DND-41 (cell line): Measurements from ENCODE around the gene MAP2K5.
A peak's percentile ranks its signal among the peaks of the same experiment; 100 is the strongest.

Experiments used
- ATAC-seq: fragments of 200-7000 bp; cut with Tn5 transposase; 3 replicates; pipeline ENCODE4 v1.9.1; 2021; ENCODE audit warnings: low read depth; ENCODE audit not compliant: insufficient read depth
- DNase-seq: peaks from one replicate; pipeline ENCODE4 v3.0.0-alpha.2; 2020
- H2AFZ ChIP-seq: 2 replicates; pipeline ENCODE4 v1.6.0; 2012; ENCODE audit warnings: low read depth, low read length
- H3K27ac ChIP-seq: 2 replicates; pipeline ENCODE4 v1.5.1; 2012; ENCODE audit warnings: low read length, inconsistent platforms
- H3K27me3 ChIP-seq: fragments of 200-600 bp; sonication (generic); 2 replicates; pipeline ENCODE4 v1.6.0; 2012; ENCODE audit warnings: low read length, mild to moderate bottlenecking, inconsistent platforms; ENCODE audit not compliant: insufficient read depth, poor library complexity
- H3K36me3 ChIP-seq: 2 replicates; pipeline ENCODE4 v1.5.1; 2012; ENCODE audit warnings: low read length, inconsistent platforms; ENCODE audit not compliant: insufficient read depth
- H3K4me1 ChIP-seq: 2 replicates; pipeline ENCODE4 v1.5.1; 2012; ENCODE audit warnings: mild to moderate bottlenecking, low read length; ENCODE audit not compliant: insufficient read depth
- H3K4me2 ChIP-seq: 2 replicates; pipeline ENCODE4 v1.6.0; 2012; ENCODE audit warnings: mild to moderate bottlenecking, moderate library complexity, low read length, inconsistent platforms; ENCODE audit not compliant: insufficient read depth
- H3K4me3 ChIP-seq, 2 experiments: fragments of 200-600 bp in 1 of 2; shearing (Covaris generic) in 1 of 2; 2 replicates each; pipeline ENCODE4 v1.5.1; 2012 to 2016; ENCODE audit warnings: inconsistent platforms in 2 of 2, low read length in 2 of 2, mild to moderate bottlenecking in 2 of 2, low read depth in 1 of 2, moderate library complexity in 1 of 2
- H3K79me2 ChIP-seq: 2 replicates; pipeline ENCODE4 v1.6.0; 2012; ENCODE audit warnings: low read length, inconsistent platforms; ENCODE audit not compliant: insufficient read depth
- H3K9ac ChIP-seq: 2 replicates; pipeline ENCODE4 v1.6.0; 2012; ENCODE audit warnings: low read depth, mild to moderate bottlenecking, inconsistent platforms, low read length, moderate library complexity
- H3K9me3 ChIP-seq: 2 replicates; pipeline ENCODE4 v1.5.1; 2012; ENCODE audit warnings: low read length, moderate library complexity, mild to moderate bottlenecking, inconsistent platforms; ENCODE audit not compliant: insufficient read depth, severe bottlenecking
- H4K20me1 ChIP-seq: 2 replicates; pipeline ENCODE4 v1.6.0; 2012; ENCODE audit warnings: low read length; ENCODE audit not compliant: insufficient read depth
- EZH2 ChIP-seq: IDR thresholded peaks from 3 replicates; pipeline ENCODE4 v1.6.1; 2012; ENCODE audit warnings: borderline replicate concordance, low read depth, mild to moderate bottlenecking, moderate library complexity, low read length, inconsistent platforms; ENCODE audit not compliant: severe bottlenecking
- TF ChIP-seq, protein P1 (sequence below): IDR thresholded peaks from 2 replicates; pipeline ENCODE4 v1.5.1; 2012; ENCODE audit warnings: borderline replicate concordance, low read length, moderate library complexity, mild to moderate bottlenecking; ENCODE audit not compliant: poor library complexity, severe bottlenecking; ENCODE audit errors: extremely low read depth

Gene MAP2K5

DNA sequence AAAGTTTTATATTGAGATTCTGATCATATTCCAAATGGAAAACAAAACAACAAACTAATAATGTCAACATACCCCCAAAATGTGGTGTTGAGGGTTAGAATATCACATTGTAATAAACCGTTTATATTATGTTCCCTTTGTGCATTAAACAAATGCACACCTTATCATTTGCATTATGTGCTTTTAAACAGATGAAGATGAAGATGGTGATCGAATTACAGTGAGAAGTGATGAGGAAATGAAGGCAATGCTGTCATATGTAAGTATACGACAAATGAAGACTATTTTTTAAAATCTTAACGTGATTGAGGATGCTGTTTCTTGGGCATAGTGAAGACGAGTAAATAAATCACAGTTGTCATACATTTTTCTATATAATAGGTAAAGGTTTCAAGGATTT is 20.6 kb downstream of the MAP2K5 start:
- no peaks in the 10 kb centered on the region for H4K20me1 ChIP-seq
- H3K4me2 ChIP-seq: no peak overlapping the region
- H3K9me3 ChIP-seq: no peaks in the 10 kb centered on the region
- H3K36me3 ChIP-seq: peaks cover 14% of the 10 kb centered on the region
- no peak overlapping the region for H2AFZ ChIP-seq
- no peaks in the 10 kb centered on the region for H3K27me3 ChIP-seq
- DNase-seq (no peak), ATAC-seq (no peak)
- peaks cover 11% of the 10 kb centered on the region for H3K79me2 ChIP-seq
- TF ChIP-seq, protein P1, sequence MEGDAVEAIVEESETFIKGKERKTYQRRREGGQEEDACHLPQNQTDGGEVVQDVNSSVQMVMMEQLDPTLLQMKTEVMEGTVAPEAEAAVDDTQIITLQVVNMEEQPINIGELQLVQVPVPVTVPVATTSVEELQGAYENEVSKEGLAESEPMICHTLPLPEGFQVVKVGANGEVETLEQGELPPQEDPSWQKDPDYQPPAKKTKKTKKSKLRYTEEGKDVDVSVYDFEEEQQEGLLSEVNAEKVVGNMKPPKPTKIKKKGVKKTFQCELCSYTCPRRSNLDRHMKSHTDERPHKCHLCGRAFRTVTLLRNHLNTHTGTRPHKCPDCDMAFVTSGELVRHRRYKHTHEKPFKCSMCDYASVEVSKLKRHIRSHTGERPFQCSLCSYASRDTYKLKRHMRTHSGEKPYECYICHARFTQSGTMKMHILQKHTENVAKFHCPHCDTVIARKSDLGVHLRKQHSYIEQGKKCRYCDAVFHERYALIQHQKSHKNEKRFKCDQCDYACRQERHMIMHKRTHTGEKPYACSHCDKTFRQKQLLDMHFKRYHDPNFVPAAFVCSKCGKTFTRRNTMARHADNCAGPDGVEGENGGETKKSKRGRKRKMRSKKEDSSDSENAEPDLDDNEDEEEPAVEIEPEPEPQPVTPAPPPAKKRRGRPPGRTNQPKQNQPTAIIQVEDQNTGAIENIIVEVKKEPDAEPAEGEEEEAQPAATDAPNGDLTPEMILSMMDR: no peak
- TF ChIP-seq EZH2: no peak
- no peak overlapping the region for H3K27ac ChIP-seq
- no peak overlapping the region for H3K4me3 ChIP-seq
- no peak overlapping the region for H3K9ac ChIP-seq
- peaks cover 13% of the 10 kb centered on the region for H3K4me1 ChIP-seq

DNA sequence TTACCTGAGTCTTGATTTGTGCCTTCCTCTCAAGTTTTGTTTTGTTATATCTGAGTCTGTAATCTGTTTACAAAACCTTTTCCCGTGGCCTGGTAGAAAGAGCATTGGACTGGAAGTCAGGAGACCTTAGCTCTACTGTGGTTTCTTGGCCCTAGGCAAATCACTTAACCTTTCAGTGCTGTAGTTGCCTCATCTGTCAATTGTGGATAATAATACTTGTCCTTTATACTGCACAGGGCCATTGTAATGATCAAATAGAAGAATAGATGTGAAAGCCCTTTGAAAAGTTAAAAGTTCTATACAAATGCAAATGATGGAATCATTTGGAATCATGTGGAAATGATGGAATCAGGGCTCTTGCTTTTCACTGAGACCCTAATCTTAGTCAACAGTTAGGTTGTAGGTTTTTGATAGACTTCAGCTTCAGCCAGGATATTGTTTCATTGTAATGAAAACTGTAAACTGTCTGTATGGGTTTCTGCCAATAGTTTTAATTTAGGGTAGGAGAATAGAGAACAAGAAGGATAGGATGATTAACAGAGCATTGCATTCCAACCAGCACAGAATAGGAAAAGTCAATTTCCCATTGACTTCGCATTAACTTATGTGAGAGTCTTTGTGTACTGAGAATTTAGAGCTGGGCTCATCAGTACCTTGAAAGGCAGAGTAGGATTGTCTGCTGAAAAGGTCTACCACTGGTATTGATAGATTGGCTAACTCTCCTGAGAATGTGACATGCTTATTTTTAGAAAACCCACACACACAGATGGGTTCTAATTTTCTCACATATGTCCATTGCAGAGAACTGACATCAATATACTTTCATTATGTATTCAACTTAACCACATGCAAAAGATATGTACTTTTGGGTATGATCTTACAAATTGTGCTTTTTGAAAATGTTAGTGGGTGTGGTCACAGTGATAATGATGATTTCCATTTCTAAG is 21.8 kb downstream of the MAP2K5 start:
- peaks cover 3% of the 10 kb centered on the region; the same call in 1 of the 2 replicates for H3K36me3 ChIP-seq
- H3K4me3 ChIP-seq: no peak overlapping the region
- H2AFZ ChIP-seq: no peak overlapping the region
- H3K4me1 ChIP-seq: peaks cover 13% of the 10 kb centered on the region
- H4K20me1 ChIP-seq: no peaks in the 10 kb centered on the region
- H3K79me2 ChIP-seq: 0 out of 2 replicates have a peak, but pooled peaks cover 2% of the 10 kb centered on the region
- no peaks in the 10 kb centered on the region for H3K27me3 ChIP-seq
- H3K9me3 ChIP-seq: no peaks in the 10 kb centered on the region
- ATAC-seq (no peak), DNase-seq (no peak)
- TF ChIP-seq, protein P1: no peak
- TF ChIP-seq EZH2: no peak
- peak overlapping the region; percentile 37; the same call in 1 of the 2 replicates for H3K27ac ChIP-seq
- no peak overlapping the region for H3K9ac ChIP-seq
- no peak overlapping the region for H3K4me2 ChIP-seq

DNA sequence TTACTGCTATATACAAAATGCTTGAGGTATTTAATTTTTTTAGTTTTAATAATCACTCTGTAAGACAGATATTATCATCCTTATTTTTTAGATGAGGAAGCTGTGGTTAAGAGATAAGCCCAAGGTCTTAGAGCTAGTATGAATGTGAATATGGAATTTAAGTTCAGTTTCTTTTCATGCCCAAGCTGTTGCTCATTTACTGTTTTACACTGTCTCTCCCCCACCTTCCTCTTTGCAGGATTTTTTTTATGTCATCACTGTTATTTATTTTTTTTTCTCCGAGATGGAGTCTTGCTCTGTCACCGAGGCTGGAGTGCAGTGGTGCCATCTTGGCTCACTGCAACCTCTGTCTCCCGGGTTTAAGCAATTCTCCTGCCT is 22.5 kb downstream of the MAP2K5 start:
- H4K20me1 ChIP-seq: no peaks in the 10 kb centered on the region
- H3K79me2 ChIP-seq: 0 out of 2 replicates have a peak, but pooled peaks cover 2% of the 10 kb centered on the region
- H3K4me3 ChIP-seq: no peak overlapping the region
- H3K4me1 ChIP-seq: peaks cover 13% of the 10 kb centered on the region
- peaks cover 5% of the 10 kb centered on the region; the same call in 1 of the 2 replicates for H3K36me3 ChIP-seq
- peak overlapping the region; percentile 37; the same call in 1 of the 2 replicates for H3K27ac ChIP-seq
- ATAC-seq (peak; percentile 48; the same call in 1 of the 3 replicates), DNase-seq (no peak)
- H2AFZ ChIP-seq: no peak overlapping the region
- H3K27me3 ChIP-seq: no peaks in the 10 kb centered on the region
- TF ChIP-seq, protein P1: no peak
- TF ChIP-seq EZH2: no peak
- no peak overlapping the region for H3K9ac ChIP-seq
- H3K4me2 ChIP-seq: no peak overlapping the region
- H3K9me3 ChIP-seq: no peaks in the 10 kb centered on the region
